Activated T-cell treated with anti-CD3 and anti-CD28 coated beads for 1 hour (primary cell): Measurements from ENCODE around the gene FRAS1.
"Not testable (repeated sequence)": the region's sequence is repeated elsewhere in the genome, so short reads cannot be mapped to it uniquely, and the experiment has no call there.

Experiments
- DNase-seq: peaks from one replicate; pipeline ENCODE4 v3.0.0-alpha.2; 2020; ENCODE audit warnings: low read depth

The FRAS1 gene

DNA sequence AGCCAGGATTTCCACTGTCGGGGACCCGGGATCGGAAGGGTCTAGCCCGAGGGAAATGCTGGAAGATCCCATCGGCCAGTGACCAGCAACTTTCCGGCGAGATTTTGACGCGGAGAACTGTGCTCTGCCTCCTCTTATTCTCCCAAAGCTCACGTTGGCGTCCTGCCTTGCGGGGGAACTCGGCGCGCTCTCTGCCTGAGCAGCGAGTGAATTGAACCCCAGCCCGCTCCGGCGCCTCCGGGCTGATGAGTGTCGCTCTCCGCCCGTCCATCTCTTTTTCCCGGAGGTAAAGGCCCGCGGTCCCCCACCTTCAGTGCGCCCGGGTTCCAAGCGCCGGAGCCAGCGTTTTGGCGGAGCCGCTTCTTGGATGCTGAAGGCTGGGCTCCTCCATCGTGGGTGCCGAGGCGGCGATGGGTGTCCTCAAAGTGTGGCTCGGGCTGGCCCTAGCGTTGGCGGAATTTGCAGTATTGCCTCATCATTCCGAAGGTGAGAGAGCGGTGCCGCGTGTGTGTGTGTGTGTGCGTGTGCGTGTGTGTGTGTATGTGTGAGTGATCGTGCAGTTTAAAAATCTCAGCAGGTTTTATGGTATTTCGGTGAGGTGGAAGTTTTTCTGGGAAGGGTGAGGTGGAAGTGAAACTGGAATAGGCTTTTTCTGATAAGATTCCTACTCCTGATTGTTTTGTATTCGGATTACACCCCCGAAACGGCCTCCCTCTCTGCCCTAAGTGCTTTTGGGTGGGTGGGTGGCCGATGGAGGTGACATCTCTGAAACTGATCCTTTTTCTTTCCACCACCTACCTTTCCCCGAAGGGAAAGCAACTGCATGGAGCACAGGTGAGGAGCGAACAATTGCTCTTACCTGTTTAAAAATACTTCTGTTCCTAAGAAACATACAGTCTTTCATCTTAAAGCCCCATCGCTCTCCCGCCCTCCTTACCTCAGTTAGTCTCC, 752 bp downstream of the FRAS1 start:
- DNase-seq = no peak

GRCh38 chr4:78058591-78059523, 1.7 kb downstream of the FRAS1 start:
- DNase-seq = no peak

- no peak for DNase-seq
These were observed 2.4 kb downstream of the FRAS1 start for GRCh38 chr4:78059524-78059889.

GRCh38 chr4:78059938-78060337, 2.8 kb downstream of the FRAS1 start:
- DNase-seq = no peak

- no peak for DNase-seq
These were observed 4.9 kb downstream of the FRAS1 start for GRCh38 chr4:78061939-78062570.

- DNase-seq = no peak
These were observed 8.5 kb downstream of the FRAS1 start for GRCh38 chr4:78065508-78066192.

GRCh38 chr4:78068481-78068880, 11.4 kb downstream of the FRAS1 start:
- DNase-seq = no peak

DNA sequence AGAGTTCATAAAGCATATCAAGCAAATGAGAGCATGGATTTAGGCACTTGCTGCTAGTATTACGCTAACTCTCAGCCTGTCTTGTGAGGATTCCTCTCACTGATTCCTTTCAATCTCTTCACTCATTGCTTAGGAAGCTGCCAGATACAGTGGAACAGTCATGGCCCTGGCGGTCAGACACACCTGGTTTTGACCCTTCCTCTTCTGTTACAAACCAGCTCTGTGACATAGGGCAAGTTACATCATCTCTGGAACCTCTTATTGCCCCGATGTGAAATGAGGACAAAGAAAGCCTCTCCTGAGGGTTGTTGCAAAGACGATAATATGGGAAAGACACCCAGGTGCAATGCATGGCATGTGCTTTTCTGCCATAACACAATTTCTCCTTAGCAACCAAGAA, 12.2 kb downstream of the FRAS1 start:
- no peak for DNase-seq

- no peak for DNase-seq
These were observed 12.7 kb downstream of the FRAS1 start for GRCh38 chr4:78069859-78070258.

DNA sequence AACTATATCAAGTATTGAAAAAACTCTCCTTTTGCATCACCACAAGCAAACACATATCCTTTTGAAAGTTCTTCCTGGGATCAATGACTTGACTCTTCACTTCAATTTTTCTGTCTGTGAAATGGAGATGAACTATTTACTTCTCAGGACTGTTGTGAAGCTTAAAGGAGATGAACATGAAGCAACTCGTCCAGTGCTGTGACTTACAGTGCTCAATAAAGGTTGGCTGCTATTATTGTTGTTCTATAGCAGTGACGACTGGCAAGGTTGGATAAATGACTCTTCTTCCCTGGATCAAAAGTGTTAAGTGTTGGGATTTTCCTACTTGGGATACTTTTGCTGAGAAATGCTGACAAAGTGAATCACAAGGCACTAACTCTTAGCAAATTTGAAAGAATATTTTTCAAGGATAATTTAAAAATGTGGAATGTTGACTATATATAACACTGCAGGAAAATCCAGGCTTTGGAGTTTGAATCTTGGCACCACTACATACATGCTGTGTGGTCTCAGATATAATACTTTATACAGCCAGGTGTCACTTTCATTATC, 13.7 kb downstream of the FRAS1 start:
- DNase-seq = no peak

DNA sequence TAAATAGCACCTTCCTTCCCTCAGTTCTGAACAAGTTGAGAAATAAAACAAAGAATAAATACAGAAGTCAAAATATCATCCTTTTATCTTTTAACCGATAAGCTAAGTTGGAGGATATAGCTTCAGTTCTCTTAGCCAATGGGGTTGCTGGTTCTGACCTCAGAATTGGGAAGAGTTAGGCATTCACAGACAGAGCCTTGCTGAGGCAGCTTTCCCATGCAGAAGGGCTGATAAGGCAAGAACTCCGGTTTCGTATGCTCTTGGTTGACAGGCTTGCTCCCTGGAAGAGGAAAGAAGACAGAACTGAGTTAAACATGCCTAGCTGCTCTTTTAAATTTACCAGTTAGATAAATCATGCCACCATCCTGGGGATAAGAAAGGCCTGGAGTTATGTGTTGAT, 17.6 kb downstream of the FRAS1 start:
- no peak for DNase-seq

GRCh38 chr4:78075986-78076385, 18.9 kb downstream of the FRAS1 start:
- no peak for DNase-seq

DNA sequence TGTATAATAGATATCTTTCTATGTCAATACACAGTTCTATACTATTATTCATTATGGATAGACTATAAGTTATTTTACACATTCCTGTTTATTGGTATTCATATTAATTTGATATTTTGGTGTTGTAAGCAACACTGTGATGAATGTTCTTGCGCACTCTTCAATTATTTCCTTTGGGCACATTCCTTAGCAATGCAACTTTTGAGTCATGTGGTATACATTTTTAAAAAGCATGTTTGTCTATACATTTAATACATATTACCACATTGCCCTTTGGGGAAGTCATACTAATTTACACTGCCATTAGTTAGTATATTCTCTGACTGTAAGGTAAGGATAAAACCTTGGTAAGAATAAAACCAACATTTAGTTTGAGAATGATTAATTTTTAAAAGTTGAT, 21.0 kb downstream of the FRAS1 start:
- DNase-seq = no peak

DNA sequence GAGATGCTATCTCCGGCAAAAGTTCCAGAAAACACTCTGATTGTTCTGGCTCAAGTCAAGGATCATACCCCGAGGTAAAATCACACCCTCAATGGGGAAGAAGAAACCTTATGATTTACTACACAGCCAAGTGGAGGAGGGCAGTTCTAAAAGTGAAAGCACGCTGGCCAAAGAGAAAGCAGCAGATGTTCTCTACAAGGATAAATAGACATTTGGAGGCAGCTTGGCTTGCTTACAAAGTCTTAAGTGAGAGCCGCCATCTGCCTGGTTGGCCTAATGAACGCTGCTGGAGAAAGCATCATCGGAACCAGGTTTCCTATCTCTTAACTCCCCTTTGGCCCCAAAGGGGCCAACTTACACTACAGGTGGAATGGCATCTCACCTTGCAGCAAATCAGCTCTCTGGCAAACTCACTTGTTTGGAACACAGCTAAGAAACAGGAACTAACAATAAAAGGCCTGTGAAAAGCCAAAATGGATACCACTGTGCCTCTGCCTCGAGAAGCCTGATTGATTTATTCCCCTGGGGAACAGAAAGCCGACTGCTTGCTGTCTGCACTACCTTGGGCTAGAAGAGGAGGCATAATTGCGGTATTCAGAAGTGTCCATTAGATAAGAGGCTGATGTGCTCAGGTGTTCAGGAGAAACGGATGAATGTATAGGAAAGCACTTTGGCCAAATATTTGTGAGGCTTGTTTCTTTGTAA, 22.8 kb downstream of the FRAS1 start:
- no peak for DNase-seq

GRCh38 chr4:78081541-78081940, 24.4 kb downstream of the FRAS1 start:
- DNase-seq = no peak

DNA sequence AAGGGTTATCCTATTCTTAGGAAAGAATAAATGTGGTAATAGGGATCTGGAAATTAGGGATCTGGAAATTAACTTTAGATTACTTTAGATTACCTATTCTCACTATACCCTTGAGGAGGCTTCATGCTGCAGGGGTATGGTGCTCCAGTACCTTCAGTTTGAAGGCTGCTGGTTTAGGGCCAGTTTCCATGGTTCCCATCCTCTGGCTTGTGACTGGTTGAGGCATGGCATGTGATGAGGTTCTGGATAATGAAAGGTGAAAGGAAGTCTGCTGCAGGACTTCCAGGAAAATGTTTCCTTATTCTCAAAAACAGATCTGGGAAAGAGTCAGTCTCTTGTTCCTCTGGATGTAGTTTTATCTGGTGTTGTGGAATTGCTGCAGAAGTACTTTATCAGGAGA, 25.9 kb downstream of the FRAS1 start:
- no peak for DNase-seq

GRCh38 chr4:78091534-78091933, 34.4 kb downstream of the FRAS1 start:
- no peak for DNase-seq

DNA sequence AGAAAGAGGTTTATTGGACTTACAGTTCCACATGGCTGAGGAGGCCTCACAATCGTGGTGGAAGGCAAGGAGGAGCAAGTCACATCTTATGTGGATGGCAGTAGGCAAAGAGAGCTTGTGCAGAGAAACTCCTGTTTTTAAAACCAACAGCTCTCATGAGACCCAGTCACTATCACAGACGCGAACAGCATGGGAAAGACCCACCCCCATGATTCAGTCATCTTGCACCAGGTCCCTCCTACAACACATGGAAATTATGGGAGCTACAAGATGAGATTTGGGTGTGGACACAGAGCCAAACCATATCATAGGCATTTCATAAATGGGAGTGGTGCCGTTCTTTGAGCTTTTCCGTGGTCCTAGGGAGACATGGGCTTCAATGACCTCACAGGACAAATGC, 35.2 kb downstream of the FRAS1 start:
- not testable (repeated sequence) for DNase-seq

- DNase-seq = no peak
These were observed 35.7 kb downstream of the FRAS1 start for GRCh38 chr4:78092850-78093249.

GRCh38 chr4:78095081-78095480, 38.0 kb downstream of the FRAS1 start:
- no peak for DNase-seq

DNA sequence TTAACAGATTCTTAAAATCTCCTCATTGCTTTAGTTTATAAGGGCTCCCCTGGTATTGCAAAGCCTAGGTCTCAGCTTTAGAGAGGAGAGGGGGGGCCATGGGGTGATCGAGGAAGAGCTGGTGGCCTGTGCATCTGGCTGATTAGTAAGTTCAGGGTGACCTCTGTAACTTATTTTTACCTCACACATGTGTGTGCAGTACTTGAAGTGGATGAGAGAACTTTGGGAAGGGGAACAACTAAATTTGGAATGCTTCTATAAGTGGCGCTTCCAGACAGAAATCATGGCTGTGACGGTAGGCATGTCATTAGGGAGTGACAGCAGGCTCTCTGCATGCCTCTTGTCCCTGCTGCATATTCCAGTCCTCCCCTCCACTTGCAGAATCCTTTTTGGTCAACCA, 41.9 kb downstream of the FRAS1 start:
- no peak for DNase-seq
